Measurements from ENCODE around the gene PSTK. TPM values are rescaled to one million over a fixed set of nuclear protein-coding genes. Genes with fewer than 3 reads are reported as not detected.

The PSTK gene
- total and polyA plus RNA-seq, 2 of the 13 experiments (the other 11 are each of a cell fraction or from before 2014, with no cell fraction given) = 8.2 to 9.3 TPM

DNA sequence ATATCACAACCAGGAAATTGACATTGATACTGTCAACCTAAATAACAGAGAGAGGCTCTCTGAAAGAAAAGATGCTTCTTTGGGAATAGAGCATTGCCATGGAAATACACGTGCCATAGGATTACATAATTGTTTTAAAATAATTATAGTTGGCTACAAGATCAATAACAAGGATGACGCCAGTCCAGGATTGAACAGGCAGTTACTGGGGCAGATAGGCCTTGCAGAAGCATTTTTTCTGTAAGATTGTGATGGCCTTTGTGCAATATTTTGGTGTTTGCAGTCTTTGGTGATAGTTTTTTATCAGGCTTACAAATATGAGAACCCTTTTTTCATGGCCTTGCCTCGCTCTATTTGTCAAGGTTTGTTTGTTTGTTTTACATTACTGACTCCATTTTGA, 39.1 kb downstream of the PSTK start (continued):
- no peak for TF ChIP-seq TCF7L2 (IDR thresholded peaks at IDR 0.05; ENCODE audit: low read depth, low read length)
- TF ChIP-seq ZNF597 (CRISPR knock-in tag; IDR thresholded peaks at IDR 0.05) = no peak
- TF ChIP-seq TEAD2 (CRISPR knock-in tag; IDR thresholded peaks at IDR 0.05) = no peak
- TF ChIP-seq SYNCRIP (IDR thresholded peaks at IDR 0.05; ENCODE audit: insufficient read depth, low read depth, low read length) = no peak
- TF ChIP-seq ZFP1 (CRISPR knock-in tag; IDR thresholded peaks at IDR 0.05) = no peak
- no peak for TF ChIP-seq TOE1 (CRISPR knock-in tag; IDR thresholded peaks at IDR 0.05)
- no peak for TF ChIP-seq FOXA3 (CRISPR knock-in tag; IDR thresholded peaks at IDR 0.05)
- TF ChIP-seq KAT2B (IDR thresholded peaks at IDR 0.05; ENCODE audit: borderline replicate concordance, low read depth, low read length) = no peak
- TF ChIP-seq PPARG (CRISPR knock-in tag; conservative IDR thresholded peaks at IDR 0.05) = no peak
- TF ChIP-seq SPEN (CRISPR knock-in tag; IDR thresholded peaks at IDR 0.05; ENCODE audit: low read depth) = no peak
- TF ChIP-seq BRD4 (CRISPR knock-in tag; IDR thresholded peaks at IDR 0.05) = no peak
- TF ChIP-seq SALL1 (CRISPR knock-in tag; IDR thresholded peaks at IDR 0.05) = peak; percentile 18; the same call in 1 of the 2 replicates
- TF ChIP-seq ZFP36L2 (CRISPR knock-in tag; IDR thresholded peaks at IDR 0.05) = no peak
- TF ChIP-seq GATAD2A (CRISPR knock-in tag; IDR thresholded peaks at IDR 0.05) = peak; percentile 56
- TF ChIP-seq, protein P1, sequence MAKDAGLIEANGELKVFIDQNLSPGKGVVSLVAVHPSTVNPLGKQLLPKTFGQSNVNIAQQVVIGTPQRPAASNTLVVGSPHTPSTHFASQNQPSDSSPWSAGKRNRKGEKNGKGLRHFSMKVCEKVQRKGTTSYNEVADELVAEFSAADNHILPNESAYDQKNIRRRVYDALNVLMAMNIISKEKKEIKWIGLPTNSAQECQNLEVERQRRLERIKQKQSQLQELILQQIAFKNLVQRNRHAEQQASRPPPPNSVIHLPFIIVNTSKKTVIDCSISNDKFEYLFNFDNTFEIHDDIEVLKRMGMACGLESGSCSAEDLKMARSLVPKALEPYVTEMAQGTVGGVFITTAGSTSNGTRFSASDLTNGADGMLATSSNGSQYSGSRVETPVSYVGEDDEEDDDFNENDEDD (CRISPR knock-in tag; IDR thresholded peaks at IDR 0.05; ENCODE audit: borderline replicate concordance) = no peak
